IMR-90 (cell line): ENCODE results near the gene CSNK1G2. TPM values are rescaled to one million over a fixed set of nuclear protein-coding genes. Genes with fewer than 3 reads are reported as not detected.

Source experiments
- ATAC-seq: fragments of 200-7000 bp; cut with Tn5 transposase; 2 replicates; pipeline ENCODE4 v1.9.1; 2020; ENCODE audit warnings: low read depth, mild to moderate bottlenecking, moderate library complexity
- BruUV-seq: library from RNA; stranded (reverse); fragments of 400-500 nt; replicated peaks from 2 replicates; lab custom pipeline; 2021; lab: Mats Ljungman, UMichigan
- CTCF ChIA-PET: fragments of 300-600 bp; formaldehyde crosslinking; extraction: SDS; loops from one replicate; lab custom pipeline; 2021; ENCODE audit warnings: antibody characterized with exemption; lab: Yijun Ruan, JAX
- POLR2A ChIA-PET: fragments of 300-600 bp; sonication (Branson Sonifier 250); formaldehyde crosslinking; loops from one replicate; lab custom pipeline; 2022; ENCODE audit warnings: antibody characterized with exemption; ENCODE audit not compliant: unreplicated experiment; lab: Charles Lee
- DNase-seq: peaks from one replicate; pipeline ENCODE4 v3.0.0; 2013
- H2AFZ ChIP-seq: replicated peaks from 2 replicates; pipeline ENCODE3; 2013; ENCODE audit warnings: low read length, mild to moderate bottlenecking; ENCODE audit not compliant: poor library complexity
- H2AK5ac ChIP-seq: 2 replicates; pipeline ENCODE4 v1.6.1; 2013; ENCODE audit warnings: low read depth, low read length, inconsistent platforms
- H2AK9ac ChIP-seq: replicated peaks from 2 replicates; pipeline ENCODE3; 2013; ENCODE audit warnings: mild to moderate bottlenecking, low read depth, low read length, moderate library complexity; ENCODE audit not compliant: poor library complexity
- H2BK120ac ChIP-seq: 2 replicates; pipeline ENCODE4 v1.6.1; 2013; ENCODE audit warnings: low read depth, low read length, inconsistent platforms
- H2BK15ac ChIP-seq: 3 replicates; pipeline ENCODE4 v1.6.1; 2013; ENCODE audit warnings: low read depth, low read length, inconsistent platforms
- H2BK20ac ChIP-seq: 2 replicates; pipeline ENCODE4 v1.6.1; 2013; ENCODE audit warnings: low read depth, mild to moderate bottlenecking, inconsistent platforms, low read length, moderate library complexity
- H2BK5ac ChIP-seq: 2 replicates; pipeline ENCODE4 v1.6.1; 2013; ENCODE audit warnings: mild to moderate bottlenecking, low read depth, low read length, inconsistent platforms; ENCODE audit not compliant: poor library complexity, severe bottlenecking
- H3K14ac ChIP-seq: replicated peaks from 2 replicates; pipeline ENCODE4 v1.6.1; 2013; ENCODE audit warnings: low read depth, low read length, inconsistent platforms
- H3K18ac ChIP-seq: 2 replicates; pipeline ENCODE4 v1.6.1; 2013; ENCODE audit warnings: low read depth, low read length, control low read depth
- H3K23ac ChIP-seq: 2 replicates; pipeline ENCODE4 v1.6.1; 2013; ENCODE audit warnings: low read depth, low read length, inconsistent platforms
- H3K27ac ChIP-seq: 2 replicates; pipeline ENCODE4 v1.5.1; 2013; ENCODE audit warnings: mild to moderate bottlenecking, control low read depth, low read length; ENCODE audit not compliant: insufficient read depth
- H3K27me3 ChIP-seq: 2 replicates; pipeline ENCODE4 v1.6.1; 2013; ENCODE audit warnings: low read length; ENCODE audit not compliant: control insufficient read depth, insufficient read depth
- H3K36me3 ChIP-seq: 2 replicates; pipeline ENCODE4 v1.6.1; 2013; ENCODE audit warnings: low read length, mixed read lengths; ENCODE audit not compliant: control insufficient read depth, insufficient read depth
- H3K4ac ChIP-seq: 2 replicates; pipeline ENCODE4 v1.6.1; 2013; ENCODE audit warnings: low read depth, low read length, inconsistent platforms
- H3K4me1 ChIP-seq: 2 replicates; pipeline ENCODE4 v1.6.1; 2013; ENCODE audit warnings: low read length, mixed read lengths; ENCODE audit not compliant: control insufficient read depth, insufficient read depth
- H3K4me2 ChIP-seq: 2 replicates; pipeline ENCODE4 v1.6.1; 2013; ENCODE audit warnings: low read depth, mild to moderate bottlenecking, control low read depth, low read length, moderate library complexity
- H3K4me3 ChIP-seq: 2 replicates; pipeline ENCODE4 v1.5.1; 2013; ENCODE audit warnings: low read depth, mild to moderate bottlenecking, control low read depth, low read length, moderate library complexity; ENCODE audit not compliant: insufficient read depth
- H3K56ac ChIP-seq: 2 replicates; pipeline ENCODE4 v1.6.1; 2013; ENCODE audit warnings: low read length, inconsistent platforms; ENCODE audit not compliant: insufficient read depth; ENCODE audit errors: extremely low read depth
- H3K79me1 ChIP-seq, 2 experiments: 2 replicates each; pipeline ENCODE4 v1.6.1; 2013; ENCODE audit warnings: low read length in 2 of 2, inconsistent platforms in 1 of 2, low read depth in 1 of 2
- H3K9ac ChIP-seq: 2 replicates; pipeline ENCODE4 v1.6.1; 2013; ENCODE audit warnings: low read depth, low read length, control low read depth
- H3K9me1 ChIP-seq: 2 replicates; pipeline ENCODE4 v1.6.1; 2013; ENCODE audit warnings: low read length, inconsistent platforms; ENCODE audit not compliant: insufficient read depth
- H3K9me3 ChIP-seq: 2 replicates; pipeline ENCODE4 v1.6.1; 2013; ENCODE audit warnings: low read length; ENCODE audit not compliant: control insufficient read depth, insufficient read depth
- H4K20me1 ChIP-seq: 2 replicates; pipeline ENCODE4 v1.6.1; 2013; ENCODE audit warnings: low read length, inconsistent platforms; ENCODE audit not compliant: insufficient read depth
- H4K5ac ChIP-seq: 2 replicates; pipeline ENCODE4 v1.6.1; 2013; ENCODE audit warnings: mild to moderate bottlenecking, low read depth, low read length, control low read depth
- H4K8ac ChIP-seq, 2 experiments: 2 replicates each; pipeline ENCODE4 v1.6.1; 2013; ENCODE audit warnings: low read depth in 2 of 2, low read length in 2 of 2, control low read depth in 1 of 2, inconsistent platforms in 1 of 2
- H4K91ac ChIP-seq: 2 replicates; pipeline ENCODE4 v1.6.1; 2013; ENCODE audit warnings: low read depth, low read length, inconsistent platforms; ENCODE audit not compliant: insufficient read depth
- BHLHE40 ChIP-seq: fragments of 150-350 bp; IDR thresholded peaks from 2 replicates; pipeline ENCODE4 v1.6.1; 2016; ENCODE audit warnings: mild to moderate bottlenecking, low read depth, low read length
- CEBPB ChIP-seq: IDR thresholded peaks from 2 replicates; pipeline ENCODE4 v1.6.1; 2012; ENCODE audit warnings: low read depth, low read length, improper control_type of control experiment
- CHD1 ChIP-seq: IDR thresholded peaks from 2 replicates; pipeline ENCODE4 v1.6.1; 2012; ENCODE audit warnings: low read depth, low read length, improper control_type of control experiment
- ELK1 ChIP-seq: fragments of 150-350 bp; IDR thresholded peaks from 2 replicates; pipeline ENCODE4 v1.6.1; 2016; ENCODE audit warnings: low read depth, mild to moderate bottlenecking, low read length, moderate library complexity, borderline replicate concordance
- FOS ChIP-seq: fragments of 150-350 bp; IDR thresholded peaks from 2 replicates; pipeline ENCODE4 v1.6.1; 2016; ENCODE audit warnings: low read depth, low read length
- MAFK ChIP-seq: IDR thresholded peaks from 2 replicates; pipeline ENCODE4 v1.6.1; 2012; ENCODE audit warnings: low read depth, low read length, improper control_type of control experiment
- MAZ ChIP-seq: IDR thresholded peaks from 2 replicates; pipeline ENCODE4 v1.6.1; 2012; ENCODE audit warnings: low read depth, mild to moderate bottlenecking, low read length, improper control_type of control experiment, moderate library complexity, borderline replicate concordance
- MXI1 ChIP-seq: IDR thresholded peaks from 2 replicates; pipeline ENCODE4 v1.6.1; 2012; ENCODE audit warnings: low read depth, mild to moderate bottlenecking, low read length, moderate library complexity, borderline replicate concordance
- POLR2A ChIP-seq: IDR thresholded peaks from 2 replicates; pipeline ENCODE4 v1.6.1; 2012; ENCODE audit warnings: mild to moderate bottlenecking, low read depth, low read length
- RAD21 ChIP-seq: IDR thresholded peaks from 2 replicates; pipeline ENCODE4 v1.6.1; 2012; ENCODE audit warnings: low read length, improper control_type of control experiment
- RCOR1 ChIP-seq: IDR thresholded peaks from 2 replicates; pipeline ENCODE4 v1.6.1; 2012; ENCODE audit warnings: mild to moderate bottlenecking, low read length, improper control_type of control experiment; ENCODE audit not compliant: insufficient replicate concordance
- RFX5 ChIP-seq: IDR thresholded peaks from 2 replicates; pipeline ENCODE4 v1.8.0; 2012; ENCODE audit warnings: low read depth, mild to moderate bottlenecking, low read length, moderate library complexity
- SMC3 ChIP-seq: fragments of 150-350 bp; IDR thresholded peaks from 2 replicates; pipeline ENCODE4 v1.6.1; 2016; ENCODE audit warnings: low read depth, mild to moderate bottlenecking, antibody characterized with exemption, low read length, moderate library complexity
- WGBS, 2 experiments: methylation state at CpG; one replicate each; pipeline versions ENCODE4 v1.1.5 to v1.1.7; 2013; ENCODE audit warnings: missing lambda C conversion rate in 2 of 2; ENCODE audit not compliant: insufficient read length in 1 of 2; ENCODE audit errors: extremely low coverage in 2 of 2; 5-methylcytosine and 5-hydroxymethylcytosine counted together
- dilution Hi-C: fragments of 300-500 bp; cut with HindIII; formaldehyde crosslinking; loops from one replicate; pipeline ENCODE4 v1.14.3; 2018; ENCODE audit warnings: low sequenced_read_pairs; ENCODE audit not compliant: unreplicated experiment
- in situ Hi-C: fragments of 300-500 bp; cut with MboI; formaldehyde crosslinking; loops from 3 replicates; pipeline ENCODE4 v1.14.3; 2019; ENCODE audit warnings: low sequenced_read_pairs, inconsistent platforms, mixed read lengths
- intact Hi-C: fragments of 100-400 bp; cut with micrococcal nuclease; formaldehyde crosslinking; loops from 2 replicates; pipeline ENCODE4 v1.10.0; 2022
- polyA plus RNA-seq, 3 experiments: library from polyadenylated mRNA; depleted of rRNA; stranded (reverse); fragments of >200 nt; gene quantifications; 2 replicates each; pipeline ENCODE4 v1.2.3, GENCODE V29; 2012; ENCODE audit warnings: low replicate concordance in 1 of 3
- total RNA-seq: library from RNA; depleted of rRNA; stranded (reverse); fragments of >200 nt; gene quantifications from 2 replicates; pipeline ENCODE4 v1.2.3, GENCODE V29; 2012
- TF ChIP-seq, protein P1 (sequence below): fragments of 150-350 bp; IDR thresholded peaks from 2 replicates; pipeline ENCODE4 v1.6.1; 2017; ENCODE audit warnings: mild to moderate bottlenecking, antibody characterized with exemption, low read length, low read depth

Gene CSNK1G2
- total and polyA plus RNA-seq, 2 of the 4 experiments (the other 2 are of a cell fraction) = 38.0 to 96.3 TPM

GRCh38 chr19:1949304-1950101 is 8.5 kb downstream of the CSNK1G2 start:
- no TSS peak for BruUV-seq
- Histone ChIP-seq H3K23ac (no peak overlapping the region), H3K56ac (no peak overlapping the region), H3K18ac (no peak overlapping the region), H3K36me3 (peaks cover 19% of the 10 kb centered on the region; the same call in 1 of the 2 replicates), H2AK5ac (no peak overlapping the region), H2BK5ac (no peak overlapping the region), H4K5ac (no peak overlapping the region), H3K27me3 (no peaks in the 10 kb centered on the region), H3K9me1 (peaks cover 2% of the 10 kb centered on the region; the same call in 1 of the 2 replicates), H3K14ac (no peak overlapping the region), H3K4me1 (no peaks in the 10 kb centered on the region), H2AK9ac (no peak overlapping the region), H3K4me3 (no peak overlapping the region), H4K8ac (no peak overlapping the region), H2AFZ (peak overlapping the region; percentile 26), H3K27ac (no peak overlapping the region), H3K9ac (no peak overlapping the region), H4K91ac (no peak overlapping the region), H3K4ac (no peak overlapping the region), H3K4me2 (no peak overlapping the region), H3K79me1 (peaks cover 5 to 68% of the 10 kb centered on the region in 2 experiments; a peak in 2 of 4 replicates), H3K9me3 (no peaks in the 10 kb centered on the region), H2BK20ac (no peak overlapping the region), H4K20me1 (peaks cover 88% of the 10 kb centered on the region), H2BK120ac (no peak overlapping the region), H2BK15ac (no peak overlapping the region)
- POLR2A ChIA-PET = no interaction called here
- dilution Hi-C loops (no loop called here), in situ Hi-C loops (no loop called here), intact Hi-C loops (no loop called here)
- ATAC-seq (no peak), DNase-seq (no peak)
- CTCF ChIA-PET = no interaction called here
- 96% methylated on average over 27 of the region's 44 CpGs; no CpG with 5 or more reads in 1 of the 2 experiments for WGBS, 2 experiments
- TF ChIP-seq CEBPB (no peak), CHD1 (no peak), RFX5 (no peak), SMC3 (no peak), MAFK (no peak), BHLHE40 (no peak), MXI1 (no peak), ELK1 (no peak), RCOR1 (no peak), POLR2A (no peak), RAD21 (no peak), MAZ (no peak), FOS (no peak)
- TF ChIP-seq, protein P1, sequence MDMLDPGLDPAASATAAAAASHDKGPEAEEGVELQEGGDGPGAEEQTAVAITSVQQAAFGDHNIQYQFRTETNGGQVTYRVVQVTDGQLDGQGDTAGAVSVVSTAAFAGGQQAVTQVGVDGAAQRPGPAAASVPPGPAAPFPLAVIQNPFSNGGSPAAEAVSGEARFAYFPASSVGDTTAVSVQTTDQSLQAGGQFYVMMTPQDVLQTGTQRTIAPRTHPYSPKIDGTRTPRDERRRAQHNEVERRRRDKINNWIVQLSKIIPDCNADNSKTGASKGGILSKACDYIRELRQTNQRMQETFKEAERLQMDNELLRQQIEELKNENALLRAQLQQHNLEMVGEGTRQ = no peak
